ENCODE data around the gene DUSP9. TPM values are rescaled to one million over a fixed set of nuclear protein-coding genes. Genes with fewer than 3 reads are reported as not detected.

Gene DUSP9
- total RNA-seq, 1 experiment from 2014 or later: 12.0 TPM

GRCh38 chrX:153628665-153629064 is 18.3 kb upstream of the DUSP9 start:
- Mint-ChIP-seq H3K27ac (ENCODE audit: unreplicated experiment) (no peak overlapping the region), H3K4me1 (ENCODE audit: low read depth, unreplicated experiment) (peaks cover 1% of the 10 kb centered on the region), H3K27me3 (ENCODE audit: insufficient read depth, unreplicated experiment) (no peaks in the 10 kb centered on the region), H3K4me3 (ENCODE audit: unreplicated experiment) (no peak overlapping the region), H3K9me3 (ENCODE audit: unreplicated experiment) (no peaks in the 10 kb centered on the region), H3K36me3 (ENCODE audit: insufficient read depth, unreplicated experiment) (no peaks in the 10 kb centered on the region)
- Histone ChIP-seq H3K27me3 (replicated peaks; ENCODE audit: control insufficient read depth, insufficient read depth, low read length) (no peaks in the 10 kb centered on the region), H3K9me3 (no peaks in the 10 kb centered on the region), H3K36me3 (ENCODE audit: control insufficient read depth, insufficient read depth, low read length) (no peaks in the 10 kb centered on the region), H3K4me1 (no peaks in the 10 kb centered on the region; the same call in 1 of the 2 replicates), H3K4me3 (ENCODE audit: low read depth, low read length) (no peak overlapping the region)
- ChIA-PET CTCF (interaction anchor here (0.6 kb wide), 1 partner anchor 200 kb away, joined by 3 read pairs; no protein-coding TSS in a partner anchor), POLR2A (no interaction called here)
- no peak for TF ChIP-seq CTCF (IDR thresholded peaks at IDR 0.05; ENCODE audit: insufficient read depth in 1 of 2, low read depth in 1 of 2, low read length in 1 of 2, severe bottlenecking in 1 of 2, unreplicated experiment in 1 of 2)
- intact Hi-C loops (cut with micrococcal nuclease; ENCODE audit: unreplicated experiment): no loop called here
- DNase-seq: no peak
- BruUV-seq (replicated peaks): no TSS peak

- CTCF ChIA-PET: no interaction called here
- H3K4me1 ChIP-seq: no peaks in the 10 kb centered on the region; the same call in 1 of the 2 replicates
- H3K9me3 Mint-ChIP-seq (ENCODE audit: unreplicated experiment): no peaks in the 10 kb centered on the region
Observed at GRCh38 chrX:153631346-153631745, 15.7 kb upstream of the DUSP9 start.

GRCh38 chrX:153631907-153632594 is 15.0 kb upstream of the DUSP9 start:
- Mint-ChIP-seq H3K4me1 (ENCODE audit: low read depth, unreplicated experiment) (peaks cover 10% of the 10 kb centered on the region), H3K9me3 (ENCODE audit: unreplicated experiment) (no peaks in the 10 kb centered on the region), H3K27me3 (ENCODE audit: insufficient read depth, unreplicated experiment) (no peaks in the 10 kb centered on the region), H3K4me3 (ENCODE audit: unreplicated experiment) (no peak overlapping the region), H3K36me3 (ENCODE audit: insufficient read depth, unreplicated experiment) (no peaks in the 10 kb centered on the region), H3K27ac (ENCODE audit: unreplicated experiment) (no peak overlapping the region)
- H3K4me1 ChIP-seq: no peaks in the 10 kb centered on the region; the same call in 1 of the 2 replicates
- ChIA-PET CTCF (no interaction called here), POLR2A (no interaction called here)
- no peak overlapping the region for H3K4me3 ChIP-seq (ENCODE audit: low read depth, low read length)
- intact Hi-C loops (cut with micrococcal nuclease; ENCODE audit: unreplicated experiment): no loop called here
- no peaks in the 10 kb centered on the region for H3K27me3 ChIP-seq (replicated peaks; ENCODE audit: control insufficient read depth, insufficient read depth, low read length)
- TF ChIP-seq CTCF (IDR thresholded peaks at IDR 0.05; ENCODE audit: insufficient read depth in 1 of 2, low read depth in 1 of 2, low read length in 1 of 2, severe bottlenecking in 1 of 2, unreplicated experiment in 1 of 2): no peak
- H3K9me3 ChIP-seq: no peaks in the 10 kb centered on the region
- BruUV-seq (replicated peaks): no TSS peak
- no peaks in the 10 kb centered on the region for H3K36me3 ChIP-seq (ENCODE audit: control insufficient read depth, insufficient read depth, low read length)
- DNase-seq: no peak

More at GRCh38 chrX:153631346-153631745, 15.7 kb upstream of the DUSP9 start:
- H3K4me3 ChIP-seq (ENCODE audit: low read depth, low read length): no peak overlapping the region
- Mint-ChIP-seq H3K4me1 (ENCODE audit: low read depth, unreplicated experiment) (peaks cover 10% of the 10 kb centered on the region), H3K4me3 (ENCODE audit: unreplicated experiment) (no peak overlapping the region), H3K27me3 (ENCODE audit: insufficient read depth, unreplicated experiment) (no peaks in the 10 kb centered on the region), H3K27ac (ENCODE audit: unreplicated experiment) (no peak overlapping the region), H3K36me3 (ENCODE audit: insufficient read depth, unreplicated experiment) (no peaks in the 10 kb centered on the region)
- H3K36me3 ChIP-seq (ENCODE audit: control insufficient read depth, insufficient read depth, low read length): no peaks in the 10 kb centered on the region
- POLR2A ChIA-PET: no interaction called here
- no peaks in the 10 kb centered on the region for H3K27me3 ChIP-seq (replicated peaks; ENCODE audit: control insufficient read depth, insufficient read depth, low read length)
- no peaks in the 10 kb centered on the region for H3K9me3 ChIP-seq
- intact Hi-C loops (cut with micrococcal nuclease; ENCODE audit: unreplicated experiment): no loop called here
- BruUV-seq (replicated peaks): no TSS peak
- no peak for TF ChIP-seq CTCF (IDR thresholded peaks at IDR 0.05; ENCODE audit: insufficient read depth in 1 of 2, low read depth in 1 of 2, low read length in 1 of 2, severe bottlenecking in 1 of 2, unreplicated experiment in 1 of 2)
- no peak for DNase-seq
